Upper lobe of left lung (tissue), 6 donors: ENCODE measurements around the gene ZNF407. TPM values are rescaled to one million over a fixed set of nuclear protein-coding genes. Genes with fewer than 3 reads are reported as not detected.

Experiments
- ATAC-seq, 2 donors: fragments of 200-7000 bp; cut with Tn5 transposase; one replicate each; pipeline ENCODE4 v1.9.1; 2022; ENCODE audit warnings: mild to moderate bottlenecking in 2 of 2, moderate library complexity in 2 of 2; ENCODE audit not compliant: low FRiP score in 2 of 2
- DNase-seq, 2 donors: peaks; one replicate each; pipeline ENCODE4 v3.0.0-alpha.2; 2019 to 2020
- H3K27ac ChIP-seq, 4 donors: fragments of 200-600 bp; sonication (generic); one replicate each; pipeline ENCODE4 v1.5.1; 2016 to 2019
- H3K27me3 ChIP-seq, 4 donors: fragments of 200-600 bp; sonication (generic); one replicate each; pipeline ENCODE4 v1.5.1; 2017 to 2019
- H3K36me3 ChIP-seq, 4 donors: fragments of 200-600 bp; sonication (generic); one replicate each; pipeline ENCODE4 v1.5.1; 2016 to 2019
- H3K4me1 ChIP-seq, 4 donors: fragments of 200-600 bp; sonication (generic); one replicate each; pipeline ENCODE4 v1.5.1; 2018 to 2019
- H3K4me3 ChIP-seq, 4 donors: fragments of 200-600 bp; sonication (generic); one replicate each; pipeline ENCODE4 v1.5.1; 2017 to 2019; ENCODE audit warnings: mild to moderate bottlenecking in 2 of 4, moderate library complexity in 1 of 4
- H3K9me3 ChIP-seq, 4 donors: fragments of 200-600 bp; sonication (generic); one replicate each; pipeline ENCODE4 v1.5.1; 2018 to 2019
- EP300 ChIP-seq, 4 donors: sonication (generic); formaldehyde crosslinking; IDR thresholded peaks; one replicate each; pipeline ENCODE4 v1.5.1; 2017; ENCODE audit warnings: antibody characterized with exemption in 4 of 4, control low read depth in 2 of 4
- POLR2A ChIP-seq, 4 donors: fragments of 450-650 bp; IDR thresholded peaks; one replicate each; pipeline ENCODE4 v1.5.1; 2016 to 2017; ENCODE audit warnings: antibody characterized with exemption in 4 of 4, mild to moderate bottlenecking in 2 of 4
- POLR2AphosphoS5 ChIP-seq, 2 donors: sonication (generic); formaldehyde crosslinking; IDR thresholded peaks; one replicate each; pipeline ENCODE4 v1.5.1; 2017; ENCODE audit warnings: antibody characterized with exemption in 2 of 2
- WGBS, 2 donors: methylation state at CpG; one replicate each; pipeline ENCODE4 v1.1.5; 2017 to 2018; 5-methylcytosine and 5-hydroxymethylcytosine counted together
- total RNA-seq, 6 donors: library from RNA; depleted of rRNA in 4 of 6; stranded (reverse); fragments of >200 nt in 4 of 6; gene quantifications; one replicate each; pipeline versions ENCODE4 v1.1.0 to v1.2.1, GENCODE V29; 2016 to 2021
- TF ChIP-seq, protein P1 (sequence below), 6 experiments: fragments of 450-650 bp in 4 of 6; fragments of 200-600 bp in 2 of 6; sonication (generic) in 2 of 6; IDR thresholded peaks; one replicate each; pipeline ENCODE4 v1.5.1; 2016 to 2019; ENCODE audit warnings: antibody characterized with exemption in 6 of 6
- donor health status: DM: no; HTN: no; CAD: no; lungs with moderate emphysema.
- donor health status: DM: no; HTN: yes; CAD: no; lungs with severe emphysema.

The ZNF407 gene
- total RNA-seq, 6 donors from 2014 or later: 12.2 to 77.5 (median 17.1) TPM

DNA sequence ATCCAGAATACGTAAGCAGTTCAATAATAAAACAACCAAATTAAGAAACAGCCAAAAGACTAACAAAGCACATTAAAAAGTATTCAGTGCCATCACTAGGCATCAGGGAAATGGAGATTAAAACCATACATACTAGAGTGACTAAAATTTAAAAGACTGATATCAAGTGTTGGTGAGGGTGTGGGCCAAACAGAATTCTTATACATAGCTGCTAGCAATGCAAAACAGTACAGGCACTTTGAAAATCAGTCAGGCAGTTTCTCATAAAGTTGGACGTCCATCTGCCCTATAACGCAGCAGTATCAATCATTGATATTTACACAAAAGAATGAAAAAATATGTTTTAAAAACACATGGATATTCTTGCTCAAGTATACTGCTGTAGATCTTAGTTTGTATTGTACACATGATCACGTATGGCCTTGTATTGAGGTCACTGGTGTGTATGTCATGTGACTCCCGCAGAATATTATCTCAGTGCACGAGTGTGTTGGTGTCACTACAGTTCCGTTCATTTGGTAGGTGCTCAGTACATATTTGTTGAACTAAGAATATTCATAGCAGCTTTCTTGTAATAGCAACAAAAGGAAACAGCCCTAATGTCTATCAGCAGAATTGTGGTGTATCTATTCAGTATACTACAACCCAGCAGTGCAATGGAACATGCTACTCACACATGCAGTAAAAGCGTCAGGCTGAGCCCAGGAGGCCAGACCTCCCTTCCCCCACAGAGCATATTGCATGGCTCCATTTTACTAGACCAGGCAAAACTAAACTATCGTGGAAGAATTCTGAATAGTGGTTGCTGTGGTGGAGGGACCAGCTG, 28.6 kb downstream of the ZNF407 start:
- peaks cover 0 to 2% (median under 1%) of the 10 kb centered on the region in 4 donors for H3K4me1 ChIP-seq
- WGBS, 2 donors: 86 to 89% methylated on average over 9 of the region's 9 CpGs
- TF ChIP-seq, protein P1, sequence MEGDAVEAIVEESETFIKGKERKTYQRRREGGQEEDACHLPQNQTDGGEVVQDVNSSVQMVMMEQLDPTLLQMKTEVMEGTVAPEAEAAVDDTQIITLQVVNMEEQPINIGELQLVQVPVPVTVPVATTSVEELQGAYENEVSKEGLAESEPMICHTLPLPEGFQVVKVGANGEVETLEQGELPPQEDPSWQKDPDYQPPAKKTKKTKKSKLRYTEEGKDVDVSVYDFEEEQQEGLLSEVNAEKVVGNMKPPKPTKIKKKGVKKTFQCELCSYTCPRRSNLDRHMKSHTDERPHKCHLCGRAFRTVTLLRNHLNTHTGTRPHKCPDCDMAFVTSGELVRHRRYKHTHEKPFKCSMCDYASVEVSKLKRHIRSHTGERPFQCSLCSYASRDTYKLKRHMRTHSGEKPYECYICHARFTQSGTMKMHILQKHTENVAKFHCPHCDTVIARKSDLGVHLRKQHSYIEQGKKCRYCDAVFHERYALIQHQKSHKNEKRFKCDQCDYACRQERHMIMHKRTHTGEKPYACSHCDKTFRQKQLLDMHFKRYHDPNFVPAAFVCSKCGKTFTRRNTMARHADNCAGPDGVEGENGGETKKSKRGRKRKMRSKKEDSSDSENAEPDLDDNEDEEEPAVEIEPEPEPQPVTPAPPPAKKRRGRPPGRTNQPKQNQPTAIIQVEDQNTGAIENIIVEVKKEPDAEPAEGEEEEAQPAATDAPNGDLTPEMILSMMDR (IDR thresholded peaks at IDR 0.05): no peak
- TF ChIP-seq POLR2A (IDR thresholded peaks at IDR 0.05): no peak
- TF ChIP-seq EP300 (IDR thresholded peaks at IDR 0.05): no peak
- no peak for TF ChIP-seq POLR2AphosphoS5 (IDR thresholded peaks at IDR 0.05)
- peaks cover 0 to 2% (median 0%) of the 10 kb centered on the region in 4 donors for H3K36me3 ChIP-seq
- DNase-seq: no peak
- H3K9me3 ChIP-seq: no peaks in the 10 kb centered on the region
- H3K27me3 ChIP-seq: no peaks in the 10 kb centered on the region
- no peak overlapping the region for H3K27ac ChIP-seq
- H3K4me3 ChIP-seq: no peak overlapping the region
- peak in 1 of 2 donors; percentile 46 for ATAC-seq

DNA sequence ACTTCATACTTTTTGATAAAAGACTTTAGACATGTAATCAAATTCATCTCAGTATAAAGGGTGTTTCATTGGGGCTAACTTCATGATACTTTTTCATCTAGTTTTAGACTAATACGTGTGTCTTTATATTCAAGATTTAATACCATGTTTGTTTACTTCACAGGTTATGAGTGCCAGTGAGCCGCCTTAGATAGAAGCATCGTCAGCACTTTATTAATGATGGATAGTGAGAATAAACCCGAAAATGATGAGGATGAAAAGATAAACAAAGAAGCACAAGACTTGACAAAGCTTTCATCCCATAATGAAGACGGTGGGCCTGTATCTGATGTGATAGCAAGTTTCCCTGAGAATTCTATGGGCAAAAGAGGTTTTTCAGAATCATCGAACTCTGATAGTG, 33.1 kb downstream of the ZNF407 start:
- Histone ChIP-seq H3K4me1 (peaks cover 0 to 14% (median 4%) of the 10 kb centered on the region in 4 donors), H3K36me3 (peaks cover 0 to 33% (median 9%) of the 10 kb centered on the region in 4 donors), H3K4me3 (no peak overlapping the region), H3K9me3 (no peaks in the 10 kb centered on the region), H3K27me3 (no peaks in the 10 kb centered on the region), H3K27ac (no peak overlapping the region)
- ATAC-seq: no peak
- DNase-seq: no peak
- no peak for TF ChIP-seq POLR2A (IDR thresholded peaks at IDR 0.05)
- no peak for TF ChIP-seq POLR2AphosphoS5 (IDR thresholded peaks at IDR 0.05)
- TF ChIP-seq, protein P1 (IDR thresholded peaks at IDR 0.05): no peak
- no peak for TF ChIP-seq EP300 (IDR thresholded peaks at IDR 0.05)
- 81 to 91% methylated on average over 6 of the region's 6 CpGs for WGBS, 2 donors

DNA sequence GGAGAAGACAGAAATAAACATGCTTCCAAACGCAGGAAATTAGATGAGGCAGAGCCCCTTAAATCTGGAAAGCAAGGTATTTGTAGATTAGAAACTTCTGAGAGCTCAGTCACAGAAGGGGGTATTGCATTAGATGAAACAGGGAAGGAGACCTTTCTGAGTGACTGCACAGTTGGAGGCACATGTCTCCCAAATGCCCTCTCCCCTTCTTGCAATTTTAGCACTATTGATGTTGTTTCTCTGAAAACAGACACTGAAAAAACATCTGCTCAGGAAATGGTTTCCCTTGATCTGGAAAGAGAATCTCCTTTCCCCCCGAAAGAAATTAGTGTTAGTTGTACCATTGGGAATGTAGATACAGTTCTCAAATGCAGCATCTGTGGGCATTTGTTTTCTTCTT, 33.5 kb downstream of the ZNF407 start:
- H3K27me3 ChIP-seq: no peaks in the 10 kb centered on the region
- DNase-seq: no peak
- no peaks in the 10 kb centered on the region for H3K9me3 ChIP-seq
- peaks cover 0 to 33% (median 9%) of the 10 kb centered on the region in 4 donors for H3K36me3 ChIP-seq
- no peak overlapping the region for H3K4me3 ChIP-seq
- no peak overlapping the region for H3K27ac ChIP-seq
- ATAC-seq: no peak
- peaks cover 0 to 14% (median 4%) of the 10 kb centered on the region in 4 donors for H3K4me1 ChIP-seq
- TF ChIP-seq POLR2AphosphoS5 (IDR thresholded peaks at IDR 0.05): no peak
- no peak for TF ChIP-seq EP300 (IDR thresholded peaks at IDR 0.05)
- TF ChIP-seq POLR2A (IDR thresholded peaks at IDR 0.05): no peak
- TF ChIP-seq, protein P1 (IDR thresholded peaks at IDR 0.05): no peak
- 66 to 69% methylated on average over 2 of the region's 2 CpGs for WGBS, 2 donors

DNA sequence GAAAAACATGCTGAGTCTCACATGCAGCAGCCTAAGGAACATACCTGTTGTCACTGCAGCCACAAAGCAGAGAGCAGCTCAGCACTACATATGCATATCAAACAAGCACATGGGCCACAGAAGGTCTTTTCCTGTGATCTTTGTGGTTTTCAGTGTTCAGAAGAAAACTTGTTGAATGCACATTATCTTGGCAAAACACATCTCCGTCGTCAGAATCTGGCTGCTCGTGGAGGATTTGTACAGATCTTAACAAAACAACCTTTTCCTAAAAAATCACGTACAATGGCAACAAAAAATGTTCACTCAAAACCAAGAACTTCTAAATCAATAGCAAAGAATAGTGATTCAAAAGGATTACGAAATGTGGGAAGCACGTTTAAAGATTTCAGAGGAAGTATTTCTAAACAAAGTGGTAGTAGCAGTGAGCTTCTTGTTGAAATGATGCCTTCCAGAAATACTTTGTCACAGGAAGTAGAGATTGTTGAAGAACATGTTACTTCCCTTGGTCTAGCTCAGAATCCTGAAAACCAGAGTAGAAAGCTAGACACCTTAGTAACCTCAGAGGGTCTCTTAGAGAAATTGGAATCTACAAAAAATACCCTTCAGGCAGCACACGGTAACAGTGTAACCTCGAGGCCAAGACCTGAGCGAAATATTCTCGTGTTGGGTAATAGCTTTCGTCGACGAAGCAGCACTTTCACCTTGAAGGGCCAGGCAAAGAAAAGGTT, 34.1 kb downstream of the ZNF407 start:
- no peak for ATAC-seq
- no peak for DNase-seq
- WGBS, 2 donors: 63 to 64% methylated on average over 13 of the region's 13 CpGs

More for the DNA sequence above, 34.1 kb downstream of the ZNF407 start:
- Histone ChIP-seq H3K27ac (peak overlapping the region in 1 of 4 donors; percentile 21), H3K27me3 (no peaks in the 10 kb centered on the region), H3K36me3 (peaks cover 0 to 33% (median 9%) of the 10 kb centered on the region in 4 donors), H3K4me1 (peaks cover 0 to 14% (median 4%) of the 10 kb centered on the region in 4 donors), H3K4me3 (no peak overlapping the region), H3K9me3 (no peaks in the 10 kb centered on the region)
- TF ChIP-seq EP300 (IDR thresholded peaks at IDR 0.05) (no peak), POLR2A (IDR thresholded peaks at IDR 0.05) (no peak), POLR2AphosphoS5 (IDR thresholded peaks at IDR 0.05) (no peak)
- TF ChIP-seq, protein P1 (IDR thresholded peaks at IDR 0.05): no peak
